Peyer's patch (tissue), 4 donors: ENCODE measurements around the gene PGM1.

Experiments used
- CTCF ChIP-seq, 6 experiments: fragments of 450-650 bp in 4 of 6; fragments of 200-600 bp in 2 of 6; sonication (generic) in 1 of 6; IDR thresholded peaks; one replicate each; pipeline ENCODE4 v1.5.1; 2017 to 2019; ENCODE audit warnings: antibody characterized with exemption in 6 of 6, mild to moderate bottlenecking in 3 of 6, moderate library complexity in 1 of 6
- POLR2A ChIP-seq, 2 donors: fragments of 450-650 bp; IDR thresholded peaks; one replicate each; pipeline ENCODE4 v1.5.1; 2017; ENCODE audit warnings: antibody characterized with exemption in 2 of 2, mild to moderate bottlenecking in 2 of 2, moderate library complexity in 2 of 2

- TF ChIP-seq CTCF (IDR thresholded peaks at IDR 0.05) (no peak), POLR2A (IDR thresholded peaks at IDR 0.05) (no peak)
Observed at GRCh38 chr1:63662056-63662836, 69.0 kb downstream of the PGM1 start.
